GM21528 (cell line): Measurements from ENCODE around the gene CARD11.

Experiments
- ATAC-seq: cut with Tn5 transposase; IDR thresholded peaks from one replicate; pipeline ENCODE4 v1.9.1; 2021; ENCODE audit warnings: mild to moderate bottlenecking, moderate library complexity; ENCODE audit not compliant: unreplicated experiment, low FRiP score

The CARD11 gene

GRCh38 chr7:3043544-3044371, at the start of gene CARD11:
Gene CARD11, minus strand, starts transcription at chr7:3043867. Its CDS starts 85,361 bp downstream, at chr7:2958506.
- peak; percentile 27 for ATAC-seq

GRCh38 chr7:3092468-3092867, 48.8 kb upstream of the CARD11 start:
- peak; percentile 74 for ATAC-seq

GRCh38 chr7:3091631-3092030, 48.0 kb upstream of the CARD11 start:
- ATAC-seq: no peak

DNA sequence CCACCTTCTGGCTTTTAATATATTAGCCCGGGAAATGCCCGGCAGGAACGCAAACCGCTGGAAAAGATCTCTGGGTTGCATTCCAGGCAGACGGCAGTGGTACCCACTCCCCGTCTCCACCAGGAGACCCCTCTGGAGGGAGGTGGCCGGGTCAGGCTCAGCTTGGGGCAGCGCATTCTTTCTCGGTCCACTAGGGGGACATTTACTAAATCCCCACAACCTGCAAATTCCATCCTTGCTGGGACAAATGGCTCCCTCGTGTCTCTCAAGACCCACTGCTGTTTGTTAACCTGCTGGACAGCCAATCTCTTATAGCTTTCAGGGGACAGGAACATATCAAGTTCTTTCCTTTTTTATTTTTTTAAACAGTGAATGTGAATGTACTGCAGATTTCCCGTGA, 45.8 kb upstream of the CARD11 start:
- ATAC-seq: no peak

GRCh38 chr7:3087243-3087755, 43.6 kb upstream of the CARD11 start:
- ATAC-seq: no peak

- ATAC-seq: no peak
Measured at GRCh38 chr7:3083350-3083749, 39.7 kb upstream of the CARD11 start.

DNA sequence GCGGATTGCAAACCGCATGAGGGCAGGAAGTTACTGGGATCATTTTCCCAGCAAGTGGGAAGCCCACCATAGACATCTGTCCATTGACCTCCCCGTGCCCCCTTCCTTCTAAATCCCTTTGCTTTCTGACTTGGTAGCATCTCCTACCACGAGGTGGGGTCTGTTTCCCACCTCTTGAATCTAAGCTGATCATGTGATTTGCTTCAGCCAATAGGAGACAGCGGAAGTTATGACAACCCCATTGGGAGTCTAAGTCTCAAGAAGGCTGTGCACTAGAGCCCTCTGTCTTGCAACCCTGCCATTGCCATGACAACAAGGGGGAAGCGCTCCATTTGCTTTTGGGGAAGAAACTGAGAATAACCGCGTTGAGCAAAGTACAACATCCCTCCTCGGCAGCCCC, 39.2 kb upstream of the CARD11 start:
- ATAC-seq: no peak

- no peak for ATAC-seq
Measured at GRCh38 chr7:3082386-3082785, 38.7 kb upstream of the CARD11 start.

GRCh38 chr7:3080106-3080505, 36.4 kb upstream of the CARD11 start:
- ATAC-seq: no peak

GRCh38 chr7:3078514-3078913, 34.8 kb upstream of the CARD11 start:
- no peak for ATAC-seq

DNA sequence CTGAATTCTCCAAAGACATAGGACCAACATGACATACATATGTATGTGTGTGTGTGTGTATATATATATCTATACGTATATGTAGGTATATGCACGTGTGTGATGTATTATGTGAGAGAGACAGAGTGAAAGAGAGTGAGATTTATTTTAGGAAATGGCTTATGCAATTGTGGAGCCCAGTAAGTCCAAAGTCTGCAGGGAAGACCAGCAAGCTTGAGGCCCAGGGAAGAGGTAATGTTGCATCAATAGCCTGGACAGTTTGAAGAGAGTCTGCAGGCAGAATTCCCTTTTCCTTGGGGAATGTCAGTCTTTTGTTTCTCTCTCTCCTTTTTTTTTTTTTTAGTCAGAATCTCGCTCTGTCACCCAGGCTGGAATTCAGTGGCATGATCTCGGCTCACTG, 33.0 kb upstream of the CARD11 start:
- ATAC-seq: no peak

- ATAC-seq: no peak
Measured at GRCh38 chr7:3076163-3076562, 32.5 kb upstream of the CARD11 start.

DNA sequence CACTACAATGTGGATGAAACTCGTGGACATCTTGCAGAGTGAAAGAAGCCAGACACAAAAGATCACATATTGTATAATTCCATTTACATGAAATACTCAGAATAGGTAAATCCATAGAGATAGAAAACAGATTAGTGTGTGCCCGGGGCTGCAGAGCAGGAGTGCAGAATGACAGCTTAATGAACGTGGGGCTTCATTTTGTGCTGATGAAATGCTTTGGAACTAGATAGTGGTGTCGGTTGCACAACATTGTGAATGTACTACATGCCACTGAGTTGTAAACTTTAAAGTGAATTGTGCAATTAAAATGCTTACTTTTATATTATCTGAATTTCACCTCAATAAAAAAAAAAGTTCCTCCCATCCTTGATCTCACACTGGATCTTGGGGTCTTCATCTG, 31.8 kb upstream of the CARD11 start:
- no peak for ATAC-seq

DNA sequence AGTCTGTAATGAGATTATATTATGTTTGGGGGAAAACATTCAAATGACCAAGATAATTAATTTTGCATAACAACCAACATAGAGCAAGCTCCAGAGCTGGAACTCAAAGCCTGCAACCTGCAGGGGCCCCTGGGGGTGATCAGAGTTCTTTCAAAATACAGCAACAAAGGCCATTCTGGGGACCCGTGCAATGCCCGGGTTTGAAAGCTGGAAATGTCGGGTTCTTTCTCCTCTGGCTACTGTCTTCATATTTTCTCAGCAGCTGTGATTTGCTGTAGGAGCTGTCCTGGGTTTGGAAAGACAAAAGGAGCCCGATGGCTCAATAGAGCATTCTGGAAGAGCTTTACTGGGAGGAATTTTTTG, 30.8 kb upstream of the CARD11 start:
- ATAC-seq: no peak

GRCh38 chr7:3073763-3074458, 30.2 kb upstream of the CARD11 start:
- no peak for ATAC-seq

GRCh38 chr7:3070908-3071307, 27.2 kb upstream of the CARD11 start:
- no peak for ATAC-seq

- no peak for ATAC-seq
Measured at GRCh38 chr7:3069771-3070449, 26.2 kb upstream of the CARD11 start.

GRCh38 chr7:3068530-3068929, 24.9 kb upstream of the CARD11 start:
- ATAC-seq: no peak

- ATAC-seq: no peak
Measured at GRCh38 chr7:3067606-3068380, 24.1 kb upstream of the CARD11 start.

DNA sequence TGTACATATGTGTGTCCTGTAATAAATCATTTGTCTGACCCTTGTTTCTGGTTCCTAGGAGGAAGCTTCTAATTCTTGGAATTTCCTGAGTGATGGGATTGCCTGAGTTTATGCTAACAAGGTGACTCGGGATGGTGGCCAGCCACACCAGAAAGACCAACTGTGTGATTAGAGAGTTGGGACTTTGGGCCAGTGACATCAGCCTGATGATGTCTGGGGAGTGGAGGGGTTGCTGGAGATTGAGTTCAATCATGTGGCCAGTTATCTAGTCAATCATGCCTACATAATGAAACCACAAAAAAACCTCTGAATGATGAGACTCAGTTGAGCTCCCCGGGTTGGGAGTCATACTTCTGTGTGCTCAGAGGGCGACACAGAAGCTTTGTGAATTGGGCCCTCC, 23.5 kb upstream of the CARD11 start:
- ATAC-seq: no peak

DNA sequence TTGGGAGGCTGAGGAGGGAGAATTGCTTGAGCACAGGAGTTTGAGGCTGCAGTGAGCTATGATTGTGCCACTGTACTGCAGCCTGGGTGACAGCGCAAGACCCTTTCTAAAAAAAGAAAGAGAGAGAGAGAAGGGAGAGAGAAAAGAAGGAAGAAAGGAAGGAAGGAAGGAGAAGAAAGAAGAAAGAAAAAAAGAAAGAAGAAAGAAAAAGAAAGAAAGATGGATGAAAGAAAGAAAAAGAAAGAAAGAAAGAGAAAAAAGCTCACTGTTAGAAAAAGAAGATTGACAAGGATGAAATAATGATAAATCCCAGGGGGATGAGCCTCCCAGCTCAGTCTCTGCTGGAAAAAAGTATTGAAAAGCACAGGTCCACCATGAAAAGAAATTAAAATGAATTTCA, 22.8 kb upstream of the CARD11 start:
- no peak for ATAC-seq
